Body of pancreas (tissue), 4 donors: ENCODE data around the gene CCDC106. TPM values are rescaled to one million over a fixed set of nuclear protein-coding genes. Genes with fewer than 3 reads are reported as not detected.
A peak's percentile ranks its signal among the peaks of the same experiment; 100 is the strongest.

ENCODE experiments used
- ATAC-seq: fragments of 150-250 bp; one replicate; pipeline ENCODE4 v1.9.1; 2016
- DNase-seq, 4 donors: peaks; one replicate each; pipeline ENCODE4 v3.0.0-alpha.2; 2019
- H3K27ac ChIP-seq, 4 donors: fragments of 200-600 bp; sonication (generic); 1 replicate in 3 of 4; 2 replicates in 1 of 4; pipeline versions ENCODE4 v1.5.1 to v1.6.1; 2016 to 2019; ENCODE audit warnings: mild to moderate bottlenecking in 1 of 4, mixed read lengths in 1 of 4, moderate library complexity in 1 of 4
- H3K27me3 ChIP-seq, 2 donors: fragments of 200-600 bp; sonication (generic); one replicate each; pipeline ENCODE4 v1.6.0; 2016; ENCODE audit warnings: mild to moderate bottlenecking in 1 of 2
- H3K36me3 ChIP-seq, 2 donors: fragments of 200-600 bp; sonication (generic); replicated peaks in 1 of 2; 2 replicates each; pipeline ENCODE4 v1.5.1; 2016; ENCODE audit warnings: low read depth in 2 of 2; ENCODE audit not compliant: insufficient read depth in 1 of 2
- H3K4me1 ChIP-seq: fragments of 200-600 bp; sonication (generic); one replicate; pipeline ENCODE4 v1.6.0; 2016
- H3K4me3 ChIP-seq, 2 donors: fragments of 200-600 bp; sonication (generic); 1 replicate in 1 of 2; 2 replicates in 1 of 2; pipeline ENCODE4 v1.5.1; 2016 to 2019
- H3K9me3 ChIP-seq, 3 donors: fragments of 200-600 bp; sonication (generic); 1 replicate in 2 of 3; 2 replicates in 1 of 3; pipeline ENCODE4 v1.5.1; 2016
- POLR2A ChIP-seq, 3 donors: fragments of 450-650 bp; IDR thresholded peaks; one replicate each; pipeline ENCODE4 v1.6.1; 2016; ENCODE audit warnings: antibody characterized with exemption in 3 of 3, mild to moderate bottlenecking in 2 of 3
- WGBS, 2 donors: methylation state at CpG; one replicate each; pipeline ENCODE4 v1.1.5; 2017; 5-methylcytosine and 5-hydroxymethylcytosine counted together
- intact Hi-C: fragments of 100-400 bp; cut with DNase I; formaldehyde crosslinking; loops from one replicate; pipeline ENCODE4 v1.15.1; 2023
- total RNA-seq, 2 donors: library from RNA; depleted of rRNA; stranded (reverse); fragments of >200 nt; gene quantifications; one replicate each; pipeline ENCODE4 v1.1.0, GENCODE V29; 2016
- TF ChIP-seq, protein P1 (sequence below), 7 experiments: fragments of 450-650 bp in 4 of 7; fragments of 200-600 bp in 3 of 7; sonication (generic) in 3 of 7; IDR thresholded peaks; one replicate each; pipeline ENCODE4 v1.5.1; 2016 to 2019; ENCODE audit warnings: antibody characterized with exemption in 7 of 7

CCDC106 gene
- total RNA-seq, 2 donors from 2014 or later, result 5.9 to 15.0 TPM

DNA sequence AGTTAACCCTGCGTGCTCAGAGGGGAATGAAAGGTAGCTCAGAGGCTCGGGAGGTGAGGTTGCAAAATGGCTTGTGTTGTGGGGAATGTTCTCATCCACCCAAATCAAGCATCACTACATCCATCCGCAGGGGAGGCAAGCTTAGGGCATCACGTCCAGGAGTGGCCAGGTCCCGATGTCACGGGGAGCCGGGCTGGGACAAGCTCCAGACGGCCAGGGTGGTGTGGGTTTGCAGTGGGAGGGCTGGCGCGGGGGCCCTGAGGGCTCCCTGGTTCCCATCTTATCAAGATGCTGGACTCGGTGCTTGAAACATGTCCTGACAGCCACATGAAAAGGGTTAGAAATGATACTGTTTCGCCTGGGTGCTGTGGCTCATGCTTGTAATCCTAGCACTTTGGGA, 52.8 kb downstream of the CCDC106 start:
- Histone ChIP-seq H3K27ac (no peak overlapping the region), H3K9me3 (no peaks in the 10 kb centered on the region), H3K4me3 (no peak overlapping the region), H3K27me3 (no peaks in the 10 kb centered on the region), H3K36me3 (peaks cover 0 to 14% of the 10 kb centered on the region in 2 donors), H3K4me1 (peaks cover 20% of the 10 kb centered on the region)
- TF ChIP-seq POLR2A (IDR thresholded peaks at IDR 0.05), result no peak
- TF ChIP-seq, protein P1, sequence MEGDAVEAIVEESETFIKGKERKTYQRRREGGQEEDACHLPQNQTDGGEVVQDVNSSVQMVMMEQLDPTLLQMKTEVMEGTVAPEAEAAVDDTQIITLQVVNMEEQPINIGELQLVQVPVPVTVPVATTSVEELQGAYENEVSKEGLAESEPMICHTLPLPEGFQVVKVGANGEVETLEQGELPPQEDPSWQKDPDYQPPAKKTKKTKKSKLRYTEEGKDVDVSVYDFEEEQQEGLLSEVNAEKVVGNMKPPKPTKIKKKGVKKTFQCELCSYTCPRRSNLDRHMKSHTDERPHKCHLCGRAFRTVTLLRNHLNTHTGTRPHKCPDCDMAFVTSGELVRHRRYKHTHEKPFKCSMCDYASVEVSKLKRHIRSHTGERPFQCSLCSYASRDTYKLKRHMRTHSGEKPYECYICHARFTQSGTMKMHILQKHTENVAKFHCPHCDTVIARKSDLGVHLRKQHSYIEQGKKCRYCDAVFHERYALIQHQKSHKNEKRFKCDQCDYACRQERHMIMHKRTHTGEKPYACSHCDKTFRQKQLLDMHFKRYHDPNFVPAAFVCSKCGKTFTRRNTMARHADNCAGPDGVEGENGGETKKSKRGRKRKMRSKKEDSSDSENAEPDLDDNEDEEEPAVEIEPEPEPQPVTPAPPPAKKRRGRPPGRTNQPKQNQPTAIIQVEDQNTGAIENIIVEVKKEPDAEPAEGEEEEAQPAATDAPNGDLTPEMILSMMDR (IDR thresholded peaks at IDR 0.05), result no peak
- intact Hi-C loops, result loop anchor here (10.0 kb wide), 1 partner anchor 114 kb away; no protein-coding TSS in a partner anchor
- WGBS, 2 donors, result 83 to 100% methylated on average over 9 to 12 of the region's 12 CpGs
- DNase-seq (no peak), ATAC-seq (no peak)

DNA sequence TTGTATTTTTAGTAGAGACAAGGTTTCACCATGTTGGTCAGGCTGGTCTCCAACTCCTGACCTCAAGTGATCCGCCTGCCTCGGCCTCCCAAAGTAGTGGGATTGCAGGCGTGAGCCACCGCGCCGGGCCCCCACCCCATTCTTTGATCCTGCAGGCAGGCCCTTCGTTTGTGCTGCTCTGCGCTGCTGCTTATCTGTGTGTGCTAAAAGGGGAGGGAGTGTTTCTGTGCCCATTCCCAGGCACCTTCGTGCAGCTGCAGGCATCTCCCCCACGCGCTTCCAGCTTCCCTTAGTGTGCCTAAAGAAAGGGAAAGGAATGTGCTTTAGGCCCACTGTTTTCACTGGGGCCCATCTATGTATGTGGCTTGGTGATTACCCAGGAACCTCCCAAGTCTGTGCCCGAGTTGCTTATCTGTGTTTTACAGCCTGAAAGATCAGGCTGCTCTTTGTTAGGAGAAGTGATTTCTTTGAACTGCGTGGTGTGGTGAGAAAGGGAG, 54.2 kb downstream of the CCDC106 start:
- H3K27me3 ChIP-seq, result no peaks in the 10 kb centered on the region
- 21 to 33% methylated on average over 13 of the region's 13 CpGs for WGBS, 2 donors
- TF ChIP-seq POLR2A (IDR thresholded peaks at IDR 0.05), result no peak
- TF ChIP-seq, protein P1 (IDR thresholded peaks at IDR 0.05), result no peak
- peak; percentile 33 for ATAC-seq
- H3K9me3 ChIP-seq, result no peaks in the 10 kb centered on the region
- intact Hi-C loops, result loop anchor here (10.0 kb wide), 1 partner anchor 113 kb away; no protein-coding TSS in a partner anchor
- H3K36me3 ChIP-seq, result peaks cover 0 to 12% of the 10 kb centered on the region in 2 donors
- DNase-seq, result peak in 3 of 4 donors; percentile 27 to 45 (median 43)
- H3K27ac ChIP-seq, result no peak overlapping the region
- peaks cover 20% of the 10 kb centered on the region for H3K4me1 ChIP-seq
- no peak overlapping the region for H3K4me3 ChIP-seq

Other genes starting within 250 kb of the CCDC106 start
- 1 to 10 TPM; 6.5 to 7.9 TPM for gene UBE2S, start 240.4 kb upstream of the CCDC106 start, total RNA-seq
- gene SHISA7, start 204.9 kb upstream of the CCDC106 start, total RNA-seq, result not detected
- 10 to 100 TPM; 38.4 to 75.8 TPM for gene ISOC2, start 186.6 kb upstream of the CCDC106 start, total RNA-seq
- gene C19orf85, start 183.5 kb upstream of the CCDC106 start, total RNA-seq, result not detected
- gene ZNF628, start 171.6 kb upstream of the CCDC106 start, total RNA-seq, result 1 to 10 TPM; 3.4 to 8.2 TPM
- gene NAT14, start 163.0 kb upstream of the CCDC106 start, total RNA-seq, result 1 to 10 TPM; 4.2 to 8.2 TPM
- gene SSC5D, start 159.8 kb upstream of the CCDC106 start, total RNA-seq, result 1 to 10 TPM; 2.6 to 3.3 TPM
- not detected for gene SBK2, start 111.1 kb upstream of the CCDC106 start, total RNA-seq
- not detected for gene SBK3, start 102.7 kb upstream of the CCDC106 start, total RNA-seq
- gene ZNF579, start 67.4 kb upstream of the CCDC106 start, total RNA-seq, result 1 to 10 TPM; 3.3 to 6.2 TPM
- 10 to 100 TPM in 1 of 2 donors, 1 to 10 TPM in 1; 5.7 to 13.5 TPM for gene FIZ1, start 48.7 kb upstream of the CCDC106 start, total RNA-seq
- 10 to 100 TPM; 29.7 to 45.4 TPM for gene ZNF524, start 47.9 kb upstream of the CCDC106 start, total RNA-seq
- 10 to 100 TPM in 1 of 2 donors, 1 to 10 TPM in 1; 6.5 to 14.8 TPM for gene ZNF865, start 42.6 kb upstream of the CCDC106 start, total RNA-seq
- gene ZNF784, start 23.6 kb upstream of the CCDC106 start, total RNA-seq, result 1 to 10 TPM; 6.9 to 9.6 TPM
- gene ZNF580, start 7.2 kb upstream of the CCDC106 start, total RNA-seq, result 10 to 100 TPM; 29.7 to 36.1 TPM
- 10 to 100 TPM; 16.8 to 20.2 TPM for gene ZNF581, start 4.6 kb upstream of the CCDC106 start, total RNA-seq
- 100 to 1,000 TPM in 1 of 2 donors, 10 to 100 TPM in 1; 53.4 to 106 TPM for gene U2AF2, start 6.8 kb downstream of the CCDC106 start, total RNA-seq
- 10 to 100 TPM; 52.1 to 52.4 TPM for gene EPN1, start 27.0 kb downstream of the CCDC106 start, total RNA-seq
- not detected for gene NLRP9, start 90.2 kb downstream of the CCDC106 start, total RNA-seq
- gene RFPL4A, start 110.9 kb downstream of the CCDC106 start, total RNA-seq, result not detected
- 1 to 10 TPM in 1 of 2 donors, not detected in 1; 2.3 TPM for gene RFPL4AL1, start 120.9 kb downstream of the CCDC106 start, total RNA-seq
- not detected for gene NLRP11, start 183.8 kb downstream of the CCDC106 start, total RNA-seq
- not detected for gene NLRP4, start 188.3 kb downstream of the CCDC106 start, total RNA-seq